Right renal cortex interstitium (tissue), 3 donors: ENCODE data around the gene WDR70. TPM values are rescaled to one million over a fixed set of nuclear protein-coding genes. Genes with fewer than 3 reads are reported as not detected.
A peak's percentile ranks its signal among the peaks of the same experiment; 100 is the strongest.

Experiments
- DNase-seq, 3 donors: peaks; one replicate each; pipeline ENCODE4 v3.0.0-alpha.2; 2013; ENCODE audit warnings: low read depth in 3 of 3, low spot score in 2 of 3
- polyA plus RNA-seq, 3 donors: library from polyadenylated mRNA; unstranded; fragments of 120-200 nt; gene quantifications; one replicate each; pipeline ENCODE4 v1.2.1, GENCODE V29; 2013; ENCODE audit not compliant: insufficient read length in 3 of 3

WDR70 gene
- polyA plus RNA-seq, 3 donors = 55.5 to 58.2 (median 56.0) TPM

GRCh38 chr5:37716405-37716804 is 337.3 kb downstream of the WDR70 start:
- no peak for DNase-seq

- no peak for DNase-seq
Measured at GRCh38 chr5:37717276-37717612, 338.1 kb downstream of the WDR70 start.

DNA sequence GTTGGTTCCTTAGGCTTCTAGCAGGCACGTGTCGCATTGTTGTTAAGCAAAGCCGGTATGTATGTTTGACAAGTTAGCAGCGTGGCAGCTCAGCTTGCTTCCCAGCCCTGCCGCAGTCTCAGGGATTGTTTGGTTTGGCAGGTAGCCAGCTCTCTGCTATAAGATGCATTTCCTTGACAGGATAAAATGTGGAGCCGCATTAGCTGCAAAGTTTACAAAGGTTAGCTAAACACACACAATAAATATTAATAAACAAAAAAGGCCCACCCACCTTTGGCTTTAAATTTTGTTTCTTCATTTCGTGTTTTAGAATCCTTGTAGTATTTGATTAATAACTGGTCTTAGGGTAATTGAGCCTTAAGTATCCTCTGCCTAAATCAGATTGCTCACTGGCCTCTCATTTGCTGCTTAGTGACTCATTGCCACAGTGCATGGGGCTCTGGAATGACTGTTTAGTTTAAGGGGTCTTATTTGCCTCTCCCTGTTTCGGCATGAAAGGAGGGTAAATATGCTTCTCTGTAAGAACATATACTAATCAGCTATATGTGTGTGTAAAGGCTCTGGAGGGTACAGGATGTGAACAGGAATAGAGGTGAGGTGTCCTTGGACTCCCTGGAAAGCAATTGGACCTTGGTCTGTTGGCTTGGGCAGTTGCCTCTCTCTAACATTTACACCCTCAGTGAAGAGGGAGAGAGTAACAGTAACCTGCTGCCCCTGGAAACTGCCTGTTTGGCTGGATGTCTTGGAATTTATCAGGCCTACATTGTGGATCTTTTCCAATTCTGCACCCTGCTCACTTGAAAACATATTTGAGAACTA is 338.7 kb downstream of the WDR70 start:
- DNase-seq = peak; percentile 77 to 80 (median 77)

GRCh38 chr5:37720550-37720952 is 341.4 kb downstream of the WDR70 start:
- no peak for DNase-seq

DNA sequence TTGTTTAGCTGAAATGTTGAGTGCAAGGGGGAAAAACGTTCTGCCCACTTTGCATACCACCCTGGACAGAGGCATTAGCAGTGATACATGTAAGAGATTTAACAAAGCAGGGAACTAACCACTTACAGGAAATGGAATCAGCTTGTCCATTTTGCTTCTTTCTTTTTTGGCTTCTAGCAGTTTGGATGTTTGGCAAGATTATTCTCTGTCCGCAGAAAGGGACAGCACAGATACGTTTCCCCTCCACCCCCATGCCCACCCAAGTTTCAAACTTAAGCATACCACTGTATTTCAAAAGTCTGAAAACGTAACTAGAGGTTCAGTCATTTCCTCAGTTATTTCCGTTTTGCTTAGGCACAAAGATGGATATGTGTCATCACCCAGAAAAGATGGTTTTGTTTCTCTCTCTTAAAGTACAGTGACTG is 342.3 kb downstream of the WDR70 start:
- no peak for DNase-seq

GRCh38 chr5:37722236-37723161 is 343.4 kb downstream of the WDR70 start:
- DNase-seq = no peak

DNA sequence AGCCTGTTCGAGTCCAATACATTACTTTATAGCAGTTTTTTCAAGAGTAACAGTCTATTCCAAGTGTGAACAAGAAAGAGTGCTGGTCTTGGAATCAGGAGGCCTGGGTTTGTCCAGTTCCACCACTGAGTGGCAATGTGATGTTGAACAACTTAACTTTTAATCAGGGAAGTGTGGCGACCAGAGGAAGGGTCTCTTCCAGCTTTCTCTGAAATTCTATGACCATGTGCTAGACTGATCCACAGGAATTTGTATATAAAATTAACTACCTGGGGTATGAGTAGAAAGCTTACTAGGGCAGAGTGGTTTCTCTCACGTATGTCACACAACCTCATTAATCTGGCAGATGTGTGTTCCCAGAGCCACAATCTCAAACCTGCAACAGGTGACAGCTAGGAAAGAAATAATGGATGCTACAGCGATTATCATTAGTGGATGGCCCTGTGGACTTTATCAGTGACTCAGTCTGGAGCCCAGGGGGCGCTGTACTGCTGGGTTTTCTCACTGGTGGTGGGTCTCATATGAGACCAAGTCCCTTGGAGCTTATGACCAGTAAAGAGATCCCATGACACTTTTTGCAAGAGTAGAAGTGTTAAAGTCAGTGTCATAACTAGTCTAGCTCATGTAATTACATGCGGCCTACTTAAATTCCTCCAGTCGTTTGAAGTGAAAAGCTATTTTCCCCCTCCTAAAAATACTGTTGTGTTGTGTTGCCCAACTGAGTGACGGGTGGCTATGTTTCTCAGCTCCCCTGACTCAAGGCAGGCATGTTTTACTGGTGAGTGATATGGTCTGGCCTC is 344.2 kb downstream of the WDR70 start:
- no peak for DNase-seq

DNA sequence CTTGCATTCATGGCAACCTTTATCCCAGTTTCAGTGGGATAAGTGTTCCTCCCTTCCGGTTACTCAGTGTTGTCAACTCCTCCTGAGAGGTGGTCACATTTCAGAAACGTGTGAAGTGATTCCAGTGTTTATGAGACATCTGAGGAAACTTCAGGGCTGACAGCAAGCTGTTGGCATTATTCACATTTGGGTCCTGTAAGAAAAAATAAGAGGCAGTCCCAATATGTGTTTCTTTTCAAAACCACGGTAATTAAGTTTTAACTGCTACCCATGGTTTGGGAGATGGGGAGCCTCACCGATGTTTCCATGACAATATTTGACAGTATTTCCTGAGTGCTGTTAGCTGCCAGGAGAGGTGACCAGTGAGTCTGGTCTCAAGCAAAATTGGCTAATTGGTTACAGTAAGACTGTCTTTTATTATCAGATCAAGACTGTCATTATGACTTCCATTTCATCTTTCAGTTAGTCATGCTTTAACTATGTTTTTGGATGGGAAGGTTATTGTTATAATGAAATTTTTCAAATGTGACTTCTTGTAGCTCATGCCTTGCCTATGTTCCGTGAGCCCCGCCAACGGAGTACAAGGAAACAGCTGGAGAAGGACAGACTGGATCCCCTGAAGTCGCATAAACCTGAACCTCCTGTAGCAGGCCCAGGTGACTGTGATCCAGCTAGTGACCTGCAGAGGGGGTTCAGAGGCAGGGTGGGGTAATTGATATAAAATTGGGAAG is 345.4 kb downstream of the WDR70 start:
- no peak for DNase-seq

DNA sequence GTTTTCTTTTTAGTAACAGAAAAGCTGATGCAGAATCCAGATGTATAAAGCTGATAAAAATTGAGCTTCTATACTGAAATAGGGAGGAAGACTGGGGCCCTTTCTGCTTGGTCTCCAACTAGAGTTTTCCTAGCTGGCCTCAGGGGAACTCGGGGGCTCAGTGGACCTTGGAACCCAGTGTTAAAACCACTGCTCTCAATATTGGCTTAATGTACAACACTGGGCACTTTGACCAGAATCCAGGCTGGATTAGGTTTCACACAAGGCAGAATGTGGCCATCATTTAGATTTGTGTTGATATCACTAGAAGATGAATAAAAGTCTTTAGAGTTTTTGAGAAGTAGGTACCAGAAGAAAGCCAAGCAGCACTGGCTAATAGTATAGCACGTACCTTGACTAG is 346.1 kb downstream of the WDR70 start:
- no peak for DNase-seq

DNA sequence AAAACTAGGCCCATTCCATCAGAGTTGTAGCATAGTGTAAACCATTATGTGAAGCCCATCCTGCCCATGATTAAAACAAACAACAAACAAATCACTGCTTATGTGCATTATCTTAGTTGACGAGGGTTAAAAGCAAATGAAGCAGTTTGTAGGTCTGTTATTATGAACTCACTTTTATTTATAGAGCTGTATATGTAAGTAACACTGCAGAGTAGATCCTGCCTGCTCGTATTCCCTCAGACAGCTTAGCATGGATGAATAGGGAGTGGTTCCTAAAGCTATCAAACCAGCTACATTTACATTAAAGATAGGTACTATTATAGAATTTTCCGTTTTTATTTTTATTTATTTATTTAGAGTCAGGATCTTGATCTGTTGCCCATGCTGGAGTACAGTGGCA is 348.1 kb downstream of the WDR70 start:
- no peak for DNase-seq

DNA sequence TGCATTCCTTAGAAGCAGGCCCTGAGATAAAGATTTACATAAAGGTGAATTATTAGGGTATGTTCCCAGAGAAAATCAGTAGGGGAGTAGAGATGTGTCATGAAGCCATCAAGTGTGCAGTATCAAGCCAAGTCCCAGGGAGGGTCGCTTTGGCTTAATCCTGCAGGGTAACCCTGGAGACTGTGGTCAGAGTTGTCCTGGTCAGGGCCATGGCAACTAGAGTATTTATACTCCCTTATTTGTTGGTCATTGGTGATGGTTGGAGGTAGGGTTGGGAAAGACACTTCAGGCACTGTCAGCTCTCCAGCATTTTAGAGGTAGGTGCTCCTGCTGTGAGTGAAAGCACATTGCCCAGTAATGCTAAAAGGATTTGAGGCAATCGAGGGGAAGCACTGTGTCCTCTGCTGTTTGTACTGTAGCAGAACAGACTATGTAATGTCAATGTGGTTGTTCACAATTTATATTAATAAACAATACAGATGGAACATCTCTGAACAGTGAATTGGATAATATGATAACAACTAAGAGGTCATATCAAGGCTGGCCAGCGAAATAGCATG is 351.9 kb downstream of the WDR70 start:
- no peak for DNase-seq

- DNase-seq = no peak
Measured at GRCh38 chr5:37734114-37734513, 355.0 kb downstream of the WDR70 start.

DNA sequence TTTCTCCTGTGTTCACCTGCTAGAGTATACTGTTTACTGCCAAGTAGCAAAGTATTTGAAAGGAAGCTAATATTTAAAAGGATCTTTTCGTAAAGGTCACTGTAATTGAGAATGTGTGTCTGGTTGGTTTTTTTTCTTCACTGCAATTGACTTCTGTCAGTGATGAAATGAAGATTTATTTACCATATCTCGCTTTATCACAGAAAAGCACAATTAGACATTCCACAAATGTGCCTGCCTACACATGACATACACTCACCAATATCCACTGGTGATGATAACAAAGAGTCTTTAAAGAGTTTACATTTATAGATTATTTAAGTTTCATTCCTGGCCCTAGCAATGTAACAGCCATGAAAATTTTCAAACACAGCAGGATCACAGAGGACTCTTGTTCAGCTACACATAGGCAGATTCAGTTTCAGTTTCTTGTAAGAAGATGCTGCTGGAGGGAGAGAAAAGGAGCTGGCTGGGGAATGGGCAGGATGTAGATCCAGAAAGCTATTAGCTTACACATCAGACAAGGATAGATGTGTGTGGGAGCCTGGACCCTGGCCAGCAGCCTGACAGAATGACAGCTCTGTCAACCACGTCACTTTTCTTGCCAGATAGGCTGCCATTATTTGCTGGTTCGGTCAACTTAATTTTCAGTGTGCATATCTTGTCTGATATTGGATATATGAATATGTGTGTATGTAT is 356.7 kb downstream of the WDR70 start:
- DNase-seq = peak in 1 of 3 donors; percentile 7

DNA sequence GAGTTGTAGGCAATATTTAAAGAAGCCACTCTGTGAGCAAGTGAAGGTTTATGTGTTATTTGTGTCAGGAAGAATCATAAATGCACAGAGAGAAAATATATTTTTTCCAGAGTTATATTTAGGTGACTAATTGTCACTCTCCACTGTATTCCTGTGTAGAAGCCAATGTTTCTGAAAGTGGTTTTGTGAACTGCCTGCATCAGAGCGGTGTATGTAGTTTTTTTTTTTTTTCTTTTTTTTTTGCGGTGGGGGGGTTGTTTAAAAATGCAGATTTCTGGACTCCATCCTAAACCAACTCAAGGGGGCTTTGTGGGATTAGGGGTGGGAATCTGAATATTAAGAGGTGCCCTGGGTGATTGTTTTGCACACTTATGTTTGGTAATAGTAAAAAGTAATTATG is 357.3 kb downstream of the WDR70 start:
- DNase-seq = no peak

GRCh38 chr5:37737326-37738056 is 358.4 kb downstream of the WDR70 start:
- DNase-seq = no peak

DNA sequence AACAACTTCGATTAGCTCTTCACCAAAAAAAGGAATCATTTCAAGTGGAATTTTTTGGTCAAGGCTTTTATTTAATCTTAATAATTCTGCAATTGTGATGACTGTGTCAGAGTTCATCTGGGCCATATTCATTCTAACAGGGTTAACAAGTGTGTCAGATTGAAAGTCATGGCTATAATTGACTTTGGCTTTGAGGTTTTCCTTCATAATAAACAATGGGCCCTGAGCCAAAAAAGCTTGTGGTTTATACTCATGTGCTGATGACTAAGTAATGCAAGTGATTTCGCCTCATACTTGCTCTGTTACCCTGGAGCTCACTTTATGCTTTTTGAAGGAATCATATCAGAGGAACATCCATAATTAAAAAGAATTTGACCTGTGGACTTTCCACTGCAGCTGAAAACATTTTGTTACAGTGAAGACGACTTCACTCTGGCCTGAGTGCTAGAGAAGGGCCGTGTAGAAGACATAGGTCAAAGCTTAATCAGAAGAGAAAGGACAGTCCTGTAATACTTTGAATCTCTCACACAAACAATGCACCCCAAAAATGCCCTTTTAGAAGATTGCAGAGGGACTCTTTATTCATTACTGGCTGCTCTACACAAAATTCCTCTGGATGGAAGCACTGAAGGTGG is 359.1 kb downstream of the WDR70 start:
- DNase-seq = no peak

GRCh38 chr5:37738865-37739488 is 359.9 kb downstream of the WDR70 start:
- no peak for DNase-seq

DNA sequence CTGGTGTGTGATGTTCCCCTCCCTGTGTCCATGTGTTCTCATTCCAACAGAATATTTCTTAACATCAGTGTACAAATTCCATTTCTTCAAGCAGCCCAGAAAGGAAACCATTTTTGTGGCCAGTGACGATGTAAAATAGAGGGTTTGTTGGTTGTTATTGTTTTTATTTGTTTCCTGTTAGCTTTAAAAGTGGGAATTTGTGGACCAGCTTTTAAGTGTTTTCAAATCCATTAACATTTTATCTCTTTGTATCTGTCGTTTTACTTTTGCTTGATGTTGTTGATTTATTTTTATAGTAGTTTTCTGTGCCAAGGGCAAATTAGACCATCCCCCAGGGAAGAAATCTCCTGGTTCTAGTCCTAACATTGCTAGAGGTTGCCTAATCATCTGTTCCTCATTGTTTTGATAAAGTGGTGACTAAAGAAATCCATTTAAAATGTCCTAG is 360.7 kb downstream of the WDR70 start:
- DNase-seq = no peak
